ENCODE data around the gene MAGEA8.
"Not testable (repeated sequence)": the region's sequence is repeated elsewhere in the genome, so short reads cannot be mapped to it uniquely, and the experiment has no call there.

MAGEA8 gene

GRCh38 chrX:149867488-149867887, 13.5 kb upstream of the MAGEA8 start:
- peaks cover 4% of the 10 kb centered on the region for H3K4me1 Mint-ChIP-seq (ENCODE audit: low read depth)
- no peaks in the 10 kb centered on the region for H3K36me3 Mint-ChIP-seq (ENCODE audit: low read depth)
- no peak overlapping the region for H3K4me3 Mint-ChIP-seq

GRCh38 chrX:149870840-149871239, 10.1 kb upstream of the MAGEA8 start:
- Mint-ChIP-seq H3K4me1 (ENCODE audit: low read depth) (peaks cover 4% of the 10 kb centered on the region), H3K27me3 (ENCODE audit: low read depth) (peaks cover 22% of the 10 kb centered on the region), H3K36me3 (ENCODE audit: low read depth) (no peaks in the 10 kb centered on the region), H3K27ac (no peak overlapping the region), H3K4me3 (no peak overlapping the region), H3K9me3 (no peaks in the 10 kb centered on the region)

More at GRCh38 chrX:149867488-149867887, 13.5 kb upstream of the MAGEA8 start:
- H3K27me3 Mint-ChIP-seq (ENCODE audit: low read depth): peaks cover 7% of the 10 kb centered on the region
- H3K9me3 Mint-ChIP-seq: no peaks in the 10 kb centered on the region
- H3K27ac Mint-ChIP-seq: no peak overlapping the region

GRCh38 chrX:149871433-149871832, 9.6 kb upstream of the MAGEA8 start:
- Mint-ChIP-seq H3K27ac (no peak overlapping the region), H3K27me3 (ENCODE audit: low read depth) (peaks cover 24% of the 10 kb centered on the region), H3K9me3 (no peaks in the 10 kb centered on the region), H3K4me1 (ENCODE audit: low read depth) (peaks cover 4% of the 10 kb centered on the region), H3K4me3 (no peak overlapping the region), H3K36me3 (ENCODE audit: low read depth) (no peaks in the 10 kb centered on the region)

DNA sequence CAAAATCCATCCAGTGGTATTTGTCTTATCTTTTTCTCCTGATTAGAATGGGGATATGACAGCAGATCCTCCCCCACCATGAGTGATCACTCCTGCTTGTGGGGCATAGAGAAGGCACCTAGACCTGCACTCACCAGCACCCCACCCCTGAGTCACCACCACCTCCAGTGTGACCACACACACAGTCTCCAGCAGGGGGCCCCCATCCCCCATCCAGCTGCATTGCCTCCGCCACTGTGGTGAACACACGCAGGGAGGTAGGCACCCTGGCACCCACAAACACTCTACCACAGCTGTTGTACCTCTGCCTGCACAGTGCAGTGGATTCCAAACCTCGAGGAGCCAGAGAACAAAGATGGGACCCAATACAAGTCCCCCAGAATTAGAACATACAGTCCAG, 9.0 kb upstream of the MAGEA8 start:
- Mint-ChIP-seq H3K9me3 (no peaks in the 10 kb centered on the region), H3K36me3 (ENCODE audit: low read depth) (no peaks in the 10 kb centered on the region), H3K4me3 (no peak overlapping the region), H3K27ac (no peak overlapping the region), H3K4me1 (ENCODE audit: low read depth) (peaks cover 4% of the 10 kb centered on the region), H3K27me3 (ENCODE audit: low read depth) (peaks cover 29% of the 10 kb centered on the region)

- Mint-ChIP-seq H3K4me3 (no peak overlapping the region), H3K9me3 (no peaks in the 10 kb centered on the region), H3K27ac (no peak overlapping the region), H3K4me1 (ENCODE audit: low read depth) (no peaks in the 10 kb centered on the region), H3K36me3 (ENCODE audit: low read depth) (no peaks in the 10 kb centered on the region), H3K27me3 (ENCODE audit: low read depth) (peaks cover 41% of the 10 kb centered on the region)
Observed at GRCh38 chrX:149877157-149877556, 3.8 kb upstream of the MAGEA8 start.

DNA sequence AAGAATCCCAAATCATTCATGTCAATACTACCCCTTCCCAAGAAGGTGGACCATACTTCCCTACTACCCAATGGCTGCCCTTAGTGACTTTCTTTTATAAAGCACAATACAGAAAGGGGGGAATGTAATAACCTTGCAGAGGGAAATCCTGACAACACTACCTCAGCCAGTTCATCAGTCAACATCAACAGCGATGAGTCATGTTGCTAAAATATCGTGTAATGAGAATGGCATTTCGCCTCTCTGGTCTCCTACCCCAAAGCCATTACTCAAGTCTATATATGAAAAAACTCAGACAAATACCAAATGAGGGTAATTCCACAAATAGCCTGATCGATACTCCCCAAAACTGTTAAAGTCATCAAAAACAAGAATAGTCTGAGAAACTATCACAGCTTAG, 3.3 kb upstream of the MAGEA8 start:
- Mint-ChIP-seq H3K4me3 (no peak overlapping the region), H3K27me3 (ENCODE audit: low read depth) (peaks cover 40% of the 10 kb centered on the region), H3K4me1 (ENCODE audit: low read depth) (peaks cover 5% of the 10 kb centered on the region), H3K27ac (no peak overlapping the region), H3K9me3 (no peaks in the 10 kb centered on the region), H3K36me3 (ENCODE audit: low read depth) (no peaks in the 10 kb centered on the region)

GRCh38 chrX:149890828-149891227, 9.8 kb downstream of the MAGEA8 start:
- H3K4me1 Mint-ChIP-seq (ENCODE audit: low read depth); H3K36me3 Mint-ChIP-seq (ENCODE audit: low read depth); H3K4me3 Mint-ChIP-seq; H3K27ac Mint-ChIP-seq; H3K9me3 Mint-ChIP-seq; H3K27me3 Mint-ChIP-seq (ENCODE audit: low read depth): not testable (repeated sequence)

DNA sequence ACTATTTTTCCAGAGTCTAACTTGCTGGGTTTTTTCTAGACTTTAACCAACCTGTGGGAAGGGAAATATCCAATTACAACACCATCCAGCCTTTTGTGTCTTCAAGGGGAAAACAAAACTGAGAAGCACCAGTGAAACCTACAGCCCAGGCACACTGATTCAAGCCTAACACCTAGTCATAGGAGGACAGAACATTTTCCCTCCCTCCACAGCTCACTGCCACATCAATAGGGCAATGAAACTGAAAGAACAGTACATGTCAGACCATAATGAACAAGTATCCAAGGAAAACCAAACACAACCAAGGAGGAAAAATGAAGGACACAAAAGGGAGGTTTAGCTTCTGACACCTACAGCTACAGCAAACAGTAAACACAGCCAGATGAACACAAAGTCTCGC, 17.6 kb downstream of the MAGEA8 start:
- no peak overlapping the region for H3K27ac Mint-ChIP-seq
- no peak overlapping the region for H3K4me3 Mint-ChIP-seq
- no peaks in the 10 kb centered on the region for H3K36me3 Mint-ChIP-seq (ENCODE audit: low read depth)
- H3K27me3 Mint-ChIP-seq (ENCODE audit: low read depth): no peaks in the 10 kb centered on the region
- H3K9me3 Mint-ChIP-seq: no peaks in the 10 kb centered on the region
- peaks cover 8% of the 10 kb centered on the region for H3K4me1 Mint-ChIP-seq (ENCODE audit: low read depth)

DNA sequence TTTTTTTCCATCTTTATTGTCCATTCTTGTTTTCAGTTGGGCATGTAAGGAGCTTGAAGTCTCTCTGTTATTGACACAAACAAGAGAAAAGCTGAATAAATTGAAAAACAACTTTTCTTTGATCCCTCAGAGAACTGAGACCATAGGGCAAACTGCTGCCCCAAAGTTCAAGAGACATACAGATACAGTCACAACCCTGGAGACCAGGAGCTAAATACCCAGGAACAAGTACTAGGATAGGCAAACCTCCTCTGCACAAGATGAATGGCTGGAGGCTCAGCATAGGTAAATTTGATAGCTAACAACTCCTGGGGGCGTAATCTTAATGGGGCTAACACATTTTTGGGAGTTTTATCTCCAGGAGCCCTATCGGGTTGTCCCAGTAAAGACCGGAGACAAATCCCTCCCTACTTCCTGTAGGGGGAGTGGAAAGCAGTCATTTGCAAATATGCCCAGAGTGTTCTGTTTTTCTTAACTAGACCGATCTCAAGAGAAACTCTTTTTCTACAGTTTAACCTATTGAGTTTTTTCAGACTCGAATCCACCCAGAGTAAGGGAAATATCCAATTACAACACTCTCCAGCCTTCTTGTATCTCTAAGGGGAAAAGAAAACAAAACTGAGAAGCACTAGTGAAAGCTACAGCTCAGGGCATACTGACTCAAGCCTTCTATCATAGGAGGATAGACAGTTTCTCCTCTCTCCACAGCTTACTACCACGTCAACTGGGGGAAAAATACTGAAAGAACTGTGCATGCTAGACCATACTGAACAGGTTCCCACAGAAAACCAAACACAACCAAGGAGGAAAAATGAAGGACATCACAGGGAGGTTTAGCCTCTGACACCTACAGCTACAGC, 23.1 kb downstream of the MAGEA8 start:
- H3K4me3 Mint-ChIP-seq: peak overlapping the region; percentile 72
- H3K27me3 Mint-ChIP-seq (ENCODE audit: low read depth): no peaks in the 10 kb centered on the region
- H3K9me3 Mint-ChIP-seq: no peaks in the 10 kb centered on the region
- peak overlapping the region; percentile 85 for H3K27ac Mint-ChIP-seq
- no peaks in the 10 kb centered on the region for H3K36me3 Mint-ChIP-seq (ENCODE audit: low read depth)
- H3K4me1 Mint-ChIP-seq (ENCODE audit: low read depth): peaks cover 17% of the 10 kb centered on the region

GRCh38 chrX:149908308-149908707, 27.3 kb downstream of the MAGEA8 start:
- Mint-ChIP-seq H3K9me3 (peaks cover 6% of the 10 kb centered on the region), H3K4me3 (no peak overlapping the region), H3K36me3 (ENCODE audit: low read depth) (no peaks in the 10 kb centered on the region), H3K27me3 (ENCODE audit: low read depth) (no peaks in the 10 kb centered on the region), H3K4me1 (ENCODE audit: low read depth) (peaks cover 22% of the 10 kb centered on the region), H3K27ac (no peak overlapping the region)

- Mint-ChIP-seq H3K27me3 (ENCODE audit: low read depth) (no peaks in the 10 kb centered on the region), H3K36me3 (ENCODE audit: low read depth) (no peaks in the 10 kb centered on the region), H3K4me3 (no peak overlapping the region), H3K9me3 (peaks cover 10% of the 10 kb centered on the region), H3K4me1 (ENCODE audit: low read depth) (peaks cover 22% of the 10 kb centered on the region), H3K27ac (no peak overlapping the region)
Observed at GRCh38 chrX:149908727-149909126, 27.7 kb downstream of the MAGEA8 start.

GRCh38 chrX:149909324-149910177, 28.6 kb downstream of the MAGEA8 start:
- Mint-ChIP-seq H3K4me1 (ENCODE audit: low read depth) (peaks cover 14% of the 10 kb centered on the region), H3K4me3 (no peak overlapping the region), H3K9me3 (peaks cover 15% of the 10 kb centered on the region), H3K27ac (no peak overlapping the region), H3K36me3 (ENCODE audit: low read depth) (peaks cover 4% of the 10 kb centered on the region), H3K27me3 (ENCODE audit: low read depth) (no peaks in the 10 kb centered on the region)

DNA sequence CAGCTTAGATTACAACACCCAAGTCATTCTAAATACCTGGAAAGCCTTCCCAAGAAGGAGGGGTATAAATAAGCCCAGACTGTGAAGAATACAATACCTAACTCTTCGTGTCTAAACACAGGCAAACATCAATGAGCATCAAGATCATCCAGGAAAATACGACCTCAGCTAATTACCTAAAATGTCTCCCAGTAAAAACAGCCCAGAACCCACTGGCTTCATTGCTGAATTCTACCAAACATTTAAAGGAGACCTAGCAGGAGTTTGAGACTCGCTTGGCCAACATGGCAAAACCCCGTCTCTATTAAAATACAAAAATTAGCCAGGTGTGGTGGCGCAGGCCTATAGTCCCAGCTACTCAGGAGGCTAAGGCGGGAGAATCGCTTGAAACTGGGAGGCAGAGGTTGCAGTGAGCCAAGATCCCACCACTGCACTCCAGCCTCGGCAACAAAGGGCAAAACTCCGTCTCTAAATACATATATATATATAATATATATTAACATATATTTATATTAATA, 29.3 kb downstream of the MAGEA8 start:
- H3K4me1 Mint-ChIP-seq (ENCODE audit: low read depth): peaks cover 10% of the 10 kb centered on the region
- H3K27me3 Mint-ChIP-seq (ENCODE audit: low read depth): no peaks in the 10 kb centered on the region
- no peak overlapping the region for H3K4me3 Mint-ChIP-seq
- peaks cover 15% of the 10 kb centered on the region for H3K9me3 Mint-ChIP-seq
- peaks cover 4% of the 10 kb centered on the region for H3K36me3 Mint-ChIP-seq (ENCODE audit: low read depth)
- no peak overlapping the region for H3K27ac Mint-ChIP-seq

DNA sequence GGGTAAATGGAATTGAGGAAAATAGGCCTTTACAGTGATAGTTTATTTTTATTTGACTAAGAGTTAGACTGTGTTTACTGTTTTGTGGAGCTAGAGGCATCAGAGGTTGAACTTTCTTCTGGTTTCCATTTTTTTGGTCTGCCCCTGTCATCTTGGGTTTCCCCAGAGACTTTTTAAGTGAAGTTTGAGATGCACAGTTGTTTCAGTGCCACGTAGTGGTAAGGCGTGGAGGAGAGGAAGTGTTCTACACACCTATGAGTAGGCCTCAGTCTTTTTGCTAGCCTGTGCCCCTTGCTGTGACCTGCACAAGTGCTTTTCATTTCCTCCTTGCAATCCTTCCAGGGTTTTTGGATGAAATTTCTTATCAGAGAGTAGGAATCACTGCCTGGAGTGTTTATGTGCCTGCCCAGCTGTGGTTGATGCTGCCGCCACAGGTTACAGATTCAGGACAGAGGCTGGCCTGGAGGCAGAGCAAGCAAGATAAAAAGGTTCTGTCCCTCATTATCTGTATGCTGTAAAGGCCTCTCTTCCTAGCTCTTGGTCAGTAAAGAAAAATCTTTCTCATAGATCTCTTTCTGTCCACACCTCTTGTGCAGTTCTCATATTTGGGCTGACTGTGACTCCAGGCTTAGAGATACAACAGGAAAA, 35.9 kb downstream of the MAGEA8 start:
- Mint-ChIP-seq H3K27me3 (ENCODE audit: low read depth) (no peaks in the 10 kb centered on the region), H3K4me1 (ENCODE audit: low read depth) (peaks cover 9% of the 10 kb centered on the region), H3K9me3 (peaks cover 15% of the 10 kb centered on the region), H3K36me3 (ENCODE audit: low read depth) (peaks cover 4% of the 10 kb centered on the region), H3K4me3 (no peak overlapping the region), H3K27ac (peak overlapping the region; percentile 89)

Data from T-helper 1 cell treated with Interleukin-12 subunit alpha and Interleukin-12 subunit beta and Interleukin-4 antibody, amounts not matched to agents 30 μg/mL and 1 μg/mL, for 36 hours (primary cell).